Measurements from ENCODE around the gene MYO19. TPM values are rescaled to one million over a fixed set of nuclear protein-coding genes. Genes with fewer than 3 reads are reported as not detected.
A peak's percentile ranks its signal among the peaks of the same experiment; 100 is the strongest.

Gene MYO19
- total RNA-seq, 5 donors from 2014 or later (not counting 1 experiment from before 2014, with no cell fraction given): 73.1 to 80.8 (median 79.4) TPM

- H3K27me3 Mint-ChIP-seq: no peaks in the 10 kb centered on the region
- ChIA-PET POLR2A (no interaction called here), CTCF (no interaction called here)
- Histone ChIP-seq H3K4me3 (ENCODE audit: control insufficient read depth in 1 of 2, extremely low read depth in 1 of 2, low read length in 1 of 2) (no peak overlapping the region), H3K4me1 (ENCODE audit: control insufficient read depth in 1 of 2, extremely low read depth in 1 of 2, insufficient read depth in 2 of 2, low read length in 2 of 2) (no peaks in the 10 kb centered on the region), H3K27me3 (replicated peaks in 1 of 2; ENCODE audit: control insufficient read depth in 2 of 2, extremely low read depth in 1 of 2, insufficient read depth in 2 of 2, low read length in 1 of 2) (no peaks in the 10 kb centered on the region), H3K36me3 (ENCODE audit: control insufficient read depth in 2 of 2, extremely low read depth in 1 of 2, insufficient read depth in 1 of 2, low read length in 1 of 2) (peaks cover 7 to 61% of the 10 kb centered on the region in 2 donors), H3K27ac (ENCODE audit: low read length) (no peak overlapping the region), H3K9me3 (no peaks in the 10 kb centered on the region)
- no peak overlapping the region for H3K4me3 Mint-ChIP-seq
- peak in 1 of 35 experiments; percentile 4 for DNase-seq
- WGBS (ENCODE audit: insufficient coverage): 100% methylated on average over 2 of the region's 6 CpGs
- ATAC-seq (replicated peaks in 1 of 4): no peak
- H3K4me1 Mint-ChIP-seq: no peaks in the 10 kb centered on the region
- peaks cover 15% of the 10 kb centered on the region for H3K36me3 Mint-ChIP-seq
- no peak overlapping the region for H3K27ac Mint-ChIP-seq
- H3K9me3 Mint-ChIP-seq: no peaks in the 10 kb centered on the region
Observed at GRCh38 chr17:36506249-36506826, 28.3 kb downstream of the MYO19 start.

DNA sequence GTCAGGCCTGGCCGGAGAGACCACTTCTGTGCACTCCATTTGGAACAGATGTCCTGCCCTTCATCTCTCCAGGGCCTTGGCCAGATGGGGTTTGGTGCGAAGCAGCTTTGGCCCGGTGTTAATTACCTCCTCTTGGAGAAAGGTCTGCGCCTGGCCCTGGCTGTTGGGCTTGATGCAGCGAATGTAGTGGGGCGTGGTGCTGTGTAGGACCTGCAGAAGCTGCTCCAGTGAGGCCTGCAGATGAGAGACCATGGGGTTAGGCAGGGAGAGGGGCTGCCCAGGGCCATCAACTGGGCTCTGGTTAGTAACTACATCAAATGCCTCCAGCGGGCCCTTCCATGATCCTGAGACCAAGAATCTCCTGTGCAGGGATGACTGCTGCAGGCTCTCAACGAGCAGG lies 29.5 kb downstream of the MYO19 start:
- Mint-ChIP-seq H3K27me3 (no peaks in the 10 kb centered on the region), H3K36me3 (peaks cover 10% of the 10 kb centered on the region), H3K4me3 (no peak overlapping the region), H3K4me1 (no peaks in the 10 kb centered on the region), H3K9me3 (no peaks in the 10 kb centered on the region), H3K27ac (no peak overlapping the region)
- WGBS (ENCODE audit: insufficient coverage): 99% methylated on average over 8 of the region's 8 CpGs
- ATAC-seq (replicated peaks in 1 of 4) (no peak), DNase-seq (no peak)
- H3K36me3 ChIP-seq (ENCODE audit: control insufficient read depth in 2 of 2, extremely low read depth in 1 of 2, insufficient read depth in 1 of 2, low read length in 1 of 2): peaks cover 7 to 64% of the 10 kb centered on the region in 2 donors
- no peak overlapping the region for H3K27ac ChIP-seq (ENCODE audit: low read length)
- H3K4me3 ChIP-seq (ENCODE audit: control insufficient read depth in 1 of 2, extremely low read depth in 1 of 2, low read length in 1 of 2): no peak overlapping the region
- ChIA-PET POLR2A (no interaction called here), CTCF (no interaction called here)
- H3K4me1 ChIP-seq (ENCODE audit: control insufficient read depth in 1 of 2, extremely low read depth in 1 of 2, insufficient read depth in 2 of 2, low read length in 2 of 2): no peaks in the 10 kb centered on the region
- H3K27me3 ChIP-seq (replicated peaks in 1 of 2; ENCODE audit: control insufficient read depth in 2 of 2, extremely low read depth in 1 of 2, insufficient read depth in 2 of 2, low read length in 1 of 2): no peaks in the 10 kb centered on the region
- H3K9me3 ChIP-seq: no peaks in the 10 kb centered on the region

DNA sequence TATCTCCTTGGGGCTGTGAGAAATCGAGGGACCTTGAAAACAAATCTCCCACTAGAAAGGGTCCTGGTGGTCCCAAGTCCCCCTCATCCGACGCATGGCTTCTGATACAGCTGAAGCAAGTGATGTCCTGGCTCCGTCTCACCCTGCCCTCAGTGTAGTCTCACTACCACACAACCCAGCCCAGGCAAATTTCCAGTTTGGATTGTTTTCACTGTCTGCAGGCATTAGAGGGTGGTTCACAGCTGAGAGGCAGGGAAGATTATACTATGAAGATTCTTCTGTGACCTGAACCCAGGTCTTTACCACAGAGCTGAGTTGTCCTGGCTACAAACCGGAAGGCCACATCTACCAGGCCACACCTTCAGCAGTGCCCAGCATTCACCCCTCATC lies 30.5 kb downstream of the MYO19 start:
- Histone ChIP-seq H3K27ac (ENCODE audit: low read length) (no peak overlapping the region), H3K4me1 (ENCODE audit: control insufficient read depth in 1 of 2, extremely low read depth in 1 of 2, insufficient read depth in 2 of 2, low read length in 2 of 2) (no peaks in the 10 kb centered on the region), H3K27me3 (replicated peaks in 1 of 2; ENCODE audit: control insufficient read depth in 2 of 2, extremely low read depth in 1 of 2, insufficient read depth in 2 of 2, low read length in 1 of 2) (no peaks in the 10 kb centered on the region), H3K36me3 (ENCODE audit: control insufficient read depth in 2 of 2, extremely low read depth in 1 of 2, insufficient read depth in 1 of 2, low read length in 1 of 2) (peaks cover 7 to 62% of the 10 kb centered on the region in 2 donors), H3K4me3 (ENCODE audit: control insufficient read depth in 1 of 2, extremely low read depth in 1 of 2, low read length in 1 of 2) (no peak overlapping the region), H3K9me3 (no peaks in the 10 kb centered on the region)
- H3K36me3 Mint-ChIP-seq: peaks cover 10% of the 10 kb centered on the region
- CTCF ChIA-PET: interaction anchor here in 1 of 2 donors (0.6 kb wide), 1 partner anchor 499 kb away, joined by 4 read pairs; no protein-coding TSS in a partner anchor
- H3K9me3 Mint-ChIP-seq: no peaks in the 10 kb centered on the region
- ATAC-seq (replicated peaks in 1 of 4): no peak
- no peaks in the 10 kb centered on the region for H3K4me1 Mint-ChIP-seq
- H3K27ac Mint-ChIP-seq: no peak overlapping the region
- WGBS (ENCODE audit: insufficient coverage): no CpG with 5 or more reads among the region's 5 CpGs
- no peak overlapping the region for H3K4me3 Mint-ChIP-seq
- no peaks in the 10 kb centered on the region for H3K27me3 Mint-ChIP-seq
- DNase-seq: no peak
- POLR2A ChIA-PET: interaction anchor here in 1 of 2 donors (0.6 kb wide), 1 partner anchor 15 kb away, joined by 10 read pairs; no protein-coding TSS in a partner anchor

GRCh38 chr17:36503456-36504155 lies 31.1 kb downstream of the MYO19 start:
- ChIA-PET CTCF (no interaction called here), POLR2A (no interaction called here)
- WGBS (ENCODE audit: insufficient coverage): 100% methylated on average over 6 of the region's 7 CpGs
- Mint-ChIP-seq H3K27me3 (no peaks in the 10 kb centered on the region), H3K4me3 (no peak overlapping the region), H3K27ac (peak overlapping the region in 1 of 2 donors; percentile 48), H3K4me1 (no peaks in the 10 kb centered on the region), H3K36me3 (peaks cover 13% of the 10 kb centered on the region), H3K9me3 (no peaks in the 10 kb centered on the region)
- H3K27me3 ChIP-seq (replicated peaks in 1 of 2; ENCODE audit: control insufficient read depth in 2 of 2, extremely low read depth in 1 of 2, insufficient read depth in 2 of 2, low read length in 1 of 2): no peaks in the 10 kb centered on the region
- H3K36me3 ChIP-seq (ENCODE audit: control insufficient read depth in 2 of 2, extremely low read depth in 1 of 2, insufficient read depth in 1 of 2, low read length in 1 of 2): peaks cover 7 to 62% of the 10 kb centered on the region in 2 donors
- H3K9me3 ChIP-seq: no peaks in the 10 kb centered on the region
- ATAC-seq (replicated peaks in 1 of 4): no peak
- no peak overlapping the region for H3K27ac ChIP-seq (ENCODE audit: low read length)
- H3K4me3 ChIP-seq (ENCODE audit: control insufficient read depth in 1 of 2, extremely low read depth in 1 of 2, low read length in 1 of 2): no peak overlapping the region
- peak in 1 of 35 experiments; percentile 8 for DNase-seq
- no peaks in the 10 kb centered on the region for H3K4me1 ChIP-seq (ENCODE audit: control insufficient read depth in 1 of 2, extremely low read depth in 1 of 2, insufficient read depth in 2 of 2, low read length in 2 of 2)

DNA sequence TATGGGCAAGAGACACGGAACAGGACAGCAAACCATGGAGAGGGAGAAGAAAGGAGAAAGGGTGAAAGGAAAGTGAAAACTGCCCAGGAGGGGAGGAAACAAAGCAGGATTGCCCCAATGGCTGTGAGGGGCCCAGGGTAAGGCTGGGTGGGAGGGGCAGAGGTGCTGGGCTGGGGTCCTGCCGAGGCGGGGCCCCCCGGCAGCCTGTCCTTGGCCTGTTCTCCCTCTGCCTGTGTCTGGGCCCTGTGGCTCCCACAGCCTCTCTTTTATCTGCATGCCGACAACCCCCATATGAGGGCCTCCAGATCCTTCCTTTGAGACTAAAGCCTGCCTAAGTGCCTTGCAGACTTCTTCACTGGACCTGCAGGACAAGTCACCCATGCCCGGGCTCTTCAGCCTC lies 32.7 kb downstream of the MYO19 start:
- ChIA-PET CTCF (no interaction called here), POLR2A (no interaction called here)
- H3K27me3 Mint-ChIP-seq: no peaks in the 10 kb centered on the region
- DNase-seq (peak in 1 of 35 experiments; percentile 18), ATAC-seq (replicated peaks in 1 of 4) (no peak)
- H3K4me1 ChIP-seq (ENCODE audit: control insufficient read depth in 1 of 2, extremely low read depth in 1 of 2, insufficient read depth in 2 of 2, low read length in 2 of 2): no peaks in the 10 kb centered on the region
- H3K9me3 ChIP-seq: no peaks in the 10 kb centered on the region
- H3K27ac ChIP-seq (ENCODE audit: low read length): no peak overlapping the region
- no peak overlapping the region for H3K4me3 Mint-ChIP-seq
- peak overlapping the region; percentile 35 to 43 for H3K27ac Mint-ChIP-seq
- no peaks in the 10 kb centered on the region for H3K4me1 Mint-ChIP-seq
- no peaks in the 10 kb centered on the region for H3K9me3 Mint-ChIP-seq
- 98% methylated on average over 5 of the region's 6 CpGs for WGBS (ENCODE audit: insufficient coverage)
- no peak overlapping the region for H3K4me3 ChIP-seq (ENCODE audit: control insufficient read depth in 1 of 2, extremely low read depth in 1 of 2, low read length in 1 of 2)
- H3K36me3 ChIP-seq (ENCODE audit: control insufficient read depth in 2 of 2, extremely low read depth in 1 of 2, insufficient read depth in 1 of 2, low read length in 1 of 2): peaks cover 13 to 66% of the 10 kb centered on the region in 2 donors
- H3K27me3 ChIP-seq (replicated peaks in 1 of 2; ENCODE audit: control insufficient read depth in 2 of 2, extremely low read depth in 1 of 2, insufficient read depth in 2 of 2, low read length in 1 of 2): no peaks in the 10 kb centered on the region
- H3K36me3 Mint-ChIP-seq: peaks cover 16% of the 10 kb centered on the region

DNA sequence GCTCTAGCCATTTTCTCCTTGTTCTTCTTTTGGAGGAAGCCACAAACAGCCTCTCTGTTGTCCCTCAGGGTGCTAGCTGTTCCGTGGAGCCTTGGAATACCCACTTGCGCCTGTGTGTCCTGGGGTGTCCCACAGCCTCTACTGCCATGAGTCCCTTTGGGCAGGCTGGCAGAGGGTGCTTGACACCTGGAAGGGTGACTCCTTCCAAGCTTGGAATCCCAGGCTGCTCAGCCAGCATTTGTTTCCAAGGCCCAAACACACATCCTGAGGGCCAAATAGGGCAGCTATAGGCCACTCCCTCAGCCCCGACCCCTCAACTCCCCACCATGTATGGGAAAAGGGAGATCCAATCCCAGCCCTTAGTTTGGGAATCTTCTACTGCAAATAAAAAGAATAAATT lies 33.3 kb downstream of the MYO19 start:
- DNase-seq: peak in 1 of 35 experiments; percentile 7
- ATAC-seq (replicated peaks in 1 of 4): no peak
- peak overlapping the region; percentile 10 for H3K27ac ChIP-seq (ENCODE audit: low read length)
- H3K9me3 Mint-ChIP-seq: no peaks in the 10 kb centered on the region
- no peaks in the 10 kb centered on the region for H3K4me1 Mint-ChIP-seq
- H3K4me1 ChIP-seq (ENCODE audit: control insufficient read depth in 1 of 2, extremely low read depth in 1 of 2, insufficient read depth in 2 of 2, low read length in 2 of 2): no peaks in the 10 kb centered on the region
- 92% methylated on average over 2 of the region's 3 CpGs for WGBS (ENCODE audit: insufficient coverage)
- POLR2A ChIA-PET: no interaction called here
- H3K9me3 ChIP-seq: no peaks in the 10 kb centered on the region
- no peak overlapping the region for H3K4me3 ChIP-seq (ENCODE audit: control insufficient read depth in 1 of 2, extremely low read depth in 1 of 2, low read length in 1 of 2)
- H3K27me3 ChIP-seq (replicated peaks in 1 of 2; ENCODE audit: control insufficient read depth in 2 of 2, extremely low read depth in 1 of 2, insufficient read depth in 2 of 2, low read length in 1 of 2): no peaks in the 10 kb centered on the region
- H3K27me3 Mint-ChIP-seq: no peaks in the 10 kb centered on the region
- H3K4me3 Mint-ChIP-seq: no peak overlapping the region
- peaks cover 19% of the 10 kb centered on the region for H3K36me3 Mint-ChIP-seq
- no peak overlapping the region for H3K27ac Mint-ChIP-seq
- CTCF ChIA-PET: no interaction called here
- peaks cover 13 to 68% of the 10 kb centered on the region in 2 donors for H3K36me3 ChIP-seq (ENCODE audit: control insufficient read depth in 2 of 2, extremely low read depth in 1 of 2, insufficient read depth in 1 of 2, low read length in 1 of 2)
